Hematopoietic multipotent progenitor cell treated with erythropoietin and hydrocortisone succinate and interleukin-3 and kit ligand, for 8 days (in vitro differentiated cells): ENCODE results near the gene MAP4K4.
"Not testable (repeated sequence)": the region's sequence is repeated elsewhere in the genome, so short reads cannot be mapped to it uniquely, and the experiment has no call there.

Source experiments
- DNase-seq: peaks from one replicate; pipeline ENCODE4 v3.0.0-alpha.2; 2015

Gene MAP4K4

DNA sequence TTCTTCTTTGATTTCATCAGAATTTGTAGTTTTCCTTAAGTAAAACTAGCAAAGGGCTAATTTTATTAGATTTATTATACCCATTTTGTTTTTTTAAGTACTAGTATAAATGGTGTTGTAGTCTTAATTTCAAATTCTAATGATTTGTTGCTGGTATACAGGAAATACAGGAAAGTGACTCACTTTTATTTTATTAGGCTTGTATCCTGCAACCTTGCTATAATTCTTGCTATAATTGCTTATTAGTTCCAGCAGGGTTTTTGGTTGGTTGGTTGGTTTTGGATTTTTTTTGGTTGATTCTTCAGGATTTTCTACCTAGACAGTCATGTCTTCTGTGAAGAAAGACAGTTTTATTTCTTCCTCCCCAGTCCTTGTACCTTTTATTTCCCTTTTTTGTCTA is 183.6 kb downstream of the MAP4K4 start:
- DNase-seq = no peak

DNA sequence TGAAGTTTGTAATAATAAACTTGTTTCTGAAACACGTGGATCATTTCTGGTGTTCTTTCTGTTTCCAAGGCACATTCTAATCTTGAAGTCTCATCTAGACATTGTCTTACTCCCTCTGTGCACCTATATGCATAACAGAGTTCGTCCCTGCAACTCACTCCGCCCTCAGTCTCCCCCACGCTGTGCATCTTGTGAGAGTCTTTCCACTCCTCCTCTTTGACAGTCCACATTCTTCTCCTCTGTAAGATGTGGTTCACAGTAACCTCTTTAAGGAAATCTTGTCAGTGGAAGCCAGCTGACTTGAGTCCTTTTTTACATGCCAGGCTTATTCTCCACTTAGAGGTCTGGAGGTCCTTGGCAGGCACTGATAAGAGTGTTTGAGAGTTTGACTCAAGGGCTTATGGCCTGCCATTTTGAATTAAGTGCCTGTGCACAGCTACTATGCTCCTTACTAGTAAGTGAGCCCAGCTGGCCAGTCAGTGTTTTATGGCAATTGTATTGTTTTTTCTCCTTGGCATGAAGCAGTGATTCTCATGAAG is 185.3 kb downstream of the MAP4K4 start:
- DNase-seq = peak; percentile 54

DNA sequence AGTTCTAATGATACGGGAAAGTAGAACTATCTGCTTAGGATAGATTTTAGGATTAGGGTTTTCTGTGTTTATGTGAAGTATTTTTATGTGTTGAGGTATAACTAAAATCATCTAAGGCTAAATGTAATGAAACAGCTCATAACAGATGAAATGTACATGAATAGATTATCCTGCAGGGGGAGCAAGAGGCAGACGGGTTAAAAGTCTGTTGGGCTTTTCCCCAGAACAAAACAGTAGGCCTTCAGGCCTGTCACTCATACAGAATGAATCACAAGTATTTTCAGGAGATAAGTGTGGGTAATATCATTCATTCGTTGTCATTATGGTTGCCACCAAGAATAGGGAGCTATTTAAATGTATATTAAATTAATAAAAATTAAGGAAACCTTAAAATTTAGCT is 186.4 kb downstream of the MAP4K4 start:
- peak; percentile 71 for DNase-seq

GRCh38 chr2:101884423-101884822 is 186.9 kb downstream of the MAP4K4 start:
- DNase-seq = no peak

DNA sequence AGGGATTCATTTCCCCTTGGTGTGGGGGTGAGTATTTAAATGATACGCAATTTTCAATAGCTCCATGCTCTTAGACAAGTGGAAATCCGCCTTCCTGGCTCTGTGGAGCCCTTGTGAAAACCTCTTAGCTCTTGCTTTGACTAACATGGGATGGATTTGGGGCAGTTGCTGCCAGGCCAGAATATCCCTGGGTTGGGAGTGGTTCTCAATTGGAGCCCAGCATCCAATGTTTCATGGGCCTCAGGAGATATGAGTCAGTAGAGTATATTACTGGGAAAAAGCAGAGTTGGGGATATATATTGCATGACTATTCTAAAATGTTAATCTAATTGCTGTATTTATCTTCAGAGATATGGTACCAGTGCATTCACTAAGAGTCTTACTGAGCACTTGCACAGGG is 189.8 kb downstream of the MAP4K4 start:
- DNase-seq = no peak

- DNase-seq = no peak
Measured at GRCh38 chr2:101889460-101890098, 192.1 kb downstream of the MAP4K4 start.

- no peak for DNase-seq
Measured at GRCh38 chr2:101892377-101892776, 194.9 kb downstream of the MAP4K4 start.

GRCh38 chr2:101893681-101894381 is 196.3 kb downstream of the MAP4K4 start:
- DNase-seq = no peak

GRCh38 chr2:101895039-101895438 is 197.5 kb downstream of the MAP4K4 start:
- no peak for DNase-seq

GRCh38 chr2:101895819-101896322 is 198.4 kb downstream of the MAP4K4 start:
- DNase-seq = no peak

GRCh38 chr2:101897301-101897700 is 199.8 kb downstream of the MAP4K4 start:
- no peak for DNase-seq

- no peak for DNase-seq
Measured at GRCh38 chr2:101899265-101899664, 201.8 kb downstream of the MAP4K4 start.

GRCh38 chr2:101899871-101900270 is 202.4 kb downstream of the MAP4K4 start:
- DNase-seq = no peak

GRCh38 chr2:101900375-101900774 is 202.9 kb downstream of the MAP4K4 start:
- no peak for DNase-seq

DNA sequence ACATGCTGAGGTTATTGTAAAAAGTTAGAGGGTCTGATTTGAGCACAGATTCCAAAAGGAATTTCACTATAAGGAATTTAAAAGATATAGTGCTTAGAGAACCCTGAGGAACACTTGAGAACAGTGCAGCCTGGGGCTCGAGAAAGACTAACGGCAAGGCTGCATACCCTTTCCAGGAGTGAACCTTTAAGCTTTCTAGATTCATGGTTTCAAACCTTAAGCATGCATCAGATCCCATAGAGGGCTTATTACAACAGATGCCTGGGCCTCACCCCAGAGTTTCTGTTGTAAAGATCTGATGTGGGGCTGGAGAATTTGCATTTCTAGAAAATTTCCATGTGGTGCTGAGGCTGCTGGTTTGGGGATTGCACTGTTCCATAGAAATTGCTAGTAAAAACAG is 203.7 kb downstream of the MAP4K4 start:
- no peak for DNase-seq

GRCh38 chr2:101902169-101902568 is 204.7 kb downstream of the MAP4K4 start:
- no peak for DNase-seq

DNA sequence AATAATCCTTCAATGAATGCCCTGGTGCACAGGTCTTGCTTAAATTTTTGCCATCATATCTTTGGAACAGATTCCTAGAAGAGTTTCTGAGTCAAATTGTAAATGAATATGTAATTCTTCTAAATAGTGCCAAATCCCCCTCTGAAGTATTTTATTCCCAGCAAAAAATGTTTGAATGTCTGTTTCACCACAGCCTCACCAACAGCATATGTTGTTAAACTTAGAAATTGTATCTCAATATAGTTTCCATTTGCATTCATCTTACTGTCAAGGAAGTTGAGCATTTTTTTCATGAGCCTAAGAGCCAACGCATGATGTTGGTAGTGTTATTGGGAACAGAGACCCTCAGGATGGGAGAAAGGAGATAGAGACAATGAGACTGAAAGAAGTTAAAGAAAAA is 207.4 kb downstream of the MAP4K4 start:
- DNase-seq = no peak

- no peak for DNase-seq
Measured at GRCh38 chr2:101905746-101906336, 208.3 kb downstream of the MAP4K4 start.

DNA sequence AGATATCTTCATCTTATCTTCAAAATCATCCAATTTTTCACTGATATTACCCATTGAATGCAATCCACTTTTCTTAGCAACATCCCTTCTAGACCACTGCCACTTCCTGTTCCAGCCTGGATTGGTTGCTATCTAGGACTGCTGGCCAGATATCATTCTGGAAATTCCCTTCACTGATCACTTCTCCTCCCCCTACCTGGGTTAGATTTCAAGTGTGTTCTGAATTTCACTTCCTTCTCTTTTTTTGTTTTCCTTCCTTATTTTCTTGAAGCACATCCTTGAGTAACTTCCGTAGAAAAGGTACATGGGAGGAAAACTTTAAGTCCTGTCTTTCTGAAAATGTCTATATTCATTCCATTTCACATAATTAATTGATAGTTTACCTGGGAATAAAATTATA is 212.3 kb downstream of the MAP4K4 start:
- DNase-seq = no peak

DNA sequence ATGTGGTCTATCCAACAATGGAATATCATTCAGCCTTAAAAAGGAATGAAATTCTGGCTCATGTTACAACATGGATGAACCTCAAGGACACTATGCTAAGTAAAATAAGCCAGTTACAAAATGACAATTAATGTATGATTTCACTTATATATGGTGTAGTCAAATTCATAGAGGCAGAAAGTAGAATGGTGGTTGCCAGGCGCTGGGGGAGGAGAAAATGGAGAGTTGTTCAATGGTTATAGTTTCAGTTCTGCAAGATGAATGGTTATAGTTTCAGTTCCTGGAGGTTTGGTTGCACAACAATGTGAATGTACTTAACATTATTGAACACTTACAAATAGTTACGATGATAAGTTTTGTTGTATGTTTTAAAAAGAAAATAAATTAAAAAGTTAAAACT is 215.0 kb downstream of the MAP4K4 start:
- DNase-seq = no peak

GRCh38 chr2:101921319-101921952 is 223.9 kb downstream of the MAP4K4 start:
- no peak for DNase-seq

- no peak for DNase-seq
Measured at GRCh38 chr2:101921953-101922325, 224.4 kb downstream of the MAP4K4 start.

GRCh38 chr2:101924311-101924710 is 226.8 kb downstream of the MAP4K4 start:
- DNase-seq = not testable (repeated sequence)

DNA sequence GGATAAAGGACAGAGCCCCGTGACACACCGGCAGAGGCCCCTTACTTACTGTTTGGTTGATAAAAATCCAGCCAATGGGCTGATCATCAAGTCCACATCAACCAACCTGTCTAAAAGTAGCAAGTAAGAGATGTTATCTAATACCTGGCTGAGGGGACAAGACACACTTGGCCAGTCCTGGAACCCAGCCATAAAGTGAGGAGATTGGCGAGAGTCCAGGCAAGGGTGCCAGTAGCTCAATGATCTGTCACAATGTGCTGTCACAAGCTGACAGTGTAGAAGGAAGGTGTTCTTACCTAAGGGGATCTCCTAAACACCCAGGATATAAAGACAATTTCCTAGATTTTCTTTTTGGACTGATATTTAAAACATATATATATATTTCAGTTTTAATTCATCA is 232.5 kb downstream of the MAP4K4 start:
- no peak for DNase-seq
